HEK293 (cell line): ENCODE results near the gene MAML2.

Experiments used
- CTCF ChIA-PET: fragments of 350-600 bp; formaldehyde crosslinking; extraction: SDS; loops from one replicate; lab custom pipeline; 2021; ENCODE audit warnings: antibody characterized with exemption; lab: Yijun Ruan, JAX
- POLR2A ChIA-PET: fragments of 300-600 bp; formaldehyde crosslinking; extraction: SDS; loops from one replicate; lab custom pipeline; 2020; ENCODE audit warnings: antibody characterized with exemption, inconsistent platforms; lab: Yijun Ruan, JAX
- H3K27ac ChIP-seq: fragments of 200-500 bp; sonication (Bioruptor generic); 2 replicates; pipeline ENCODE4 v1.5.1; 2014; ENCODE audit warnings: low read depth, low read length, control low read depth, inconsistent platforms; ENCODE audit errors: extremely low read depth
- H3K36me3 ChIP-seq, 2 experiments: fragments of 200-500 bp in 1 of 2; sonication (Bioruptor generic) in 1 of 2; 1 replicate in 1 of 2; 2 replicates in 1 of 2; pipeline ENCODE4 v1.5.1; 2014 to 2017; ENCODE audit warnings: inconsistent platforms in 2 of 2, low read length in 2 of 2; ENCODE audit not compliant: control insufficient read depth in 2 of 2, insufficient read depth in 1 of 2
- H3K4me1 ChIP-seq: fragments of 200-500 bp; sonication (Bioruptor generic); 2 replicates; pipeline ENCODE4 v1.5.1; 2014; ENCODE audit warnings: mild to moderate bottlenecking, low read length, inconsistent platforms; ENCODE audit not compliant: control insufficient read depth, insufficient read depth
- H3K4me3 ChIP-seq: 2 replicates; pipeline ENCODE4 v1.5.1; 2011; ENCODE audit warnings: low read depth, mild to moderate bottlenecking, control low read depth, low read length, moderate library complexity
- H3K9me3 ChIP-seq: fragments of 200-500 bp; sonication (Bioruptor generic); 2 replicates; pipeline ENCODE4 v1.5.1; 2014; ENCODE audit warnings: low read depth, low read length, inconsistent platforms; ENCODE audit not compliant: control insufficient read depth, insufficient read depth
- ZBTB17 ChIP-seq: fragments of 450-650 bp; formaldehyde crosslinking; IDR thresholded peaks from 2 replicates; pipeline ENCODE4 v1.5.1; 2016; ENCODE audit warnings: missing biosample characterization, missing genetic modification characterization
- ZFP41 ChIP-seq: fragments of 450-650 bp; formaldehyde crosslinking; IDR thresholded peaks from 2 replicates; pipeline ENCODE4 v1.5.1; 2016; ENCODE audit warnings: missing biosample characterization, missing genetic modification characterization, borderline replicate concordance
- ZNF133 ChIP-seq: fragments of 450-650 bp; formaldehyde crosslinking; IDR thresholded peaks from 2 replicates; pipeline ENCODE4 v1.5.1; 2016; ENCODE audit warnings: missing biosample characterization, missing genetic modification characterization
- ZNF175 ChIP-seq: fragments of 450-650 bp; formaldehyde crosslinking; IDR thresholded peaks from 2 replicates; pipeline ENCODE4 v1.5.1; 2016; ENCODE audit warnings: missing biosample characterization, missing genetic modification characterization
- ZNF214 ChIP-seq: fragments of 450-650 bp; formaldehyde crosslinking; IDR thresholded peaks from 2 replicates; pipeline ENCODE4 v1.5.1; 2017; ENCODE audit warnings: missing biosample characterization, mild to moderate bottlenecking, missing genetic modification characterization, borderline replicate concordance
- ZNF394 ChIP-seq: fragments of 450-650 bp; formaldehyde crosslinking; IDR thresholded peaks from 2 replicates; pipeline ENCODE4 v1.5.1; 2016; ENCODE audit warnings: missing biosample characterization, missing genetic modification characterization, mild to moderate bottlenecking, moderate library complexity, borderline replicate concordance
- ZNF544 ChIP-seq: fragments of 450-650 bp; formaldehyde crosslinking; IDR thresholded peaks from 2 replicates; pipeline ENCODE4 v1.5.0; 2017; ENCODE audit warnings: missing biosample characterization, missing genetic modification characterization
- ZNF561 ChIP-seq: fragments of 450-650 bp; IDR thresholded peaks from 2 replicates; pipeline ENCODE4 v1.5.1; 2018; ENCODE audit warnings: missing biosample characterization, missing genetic modification characterization, borderline replicate concordance
- ZNF624 ChIP-seq: fragments of 450-650 bp; formaldehyde crosslinking; IDR thresholded peaks from 2 replicates; pipeline ENCODE4 v1.5.1; 2017; ENCODE audit warnings: missing biosample characterization, missing genetic modification characterization
- ZNF629 ChIP-seq: fragments of 450-650 bp; formaldehyde crosslinking; IDR thresholded peaks from 2 replicates; pipeline ENCODE4 v1.5.1; 2017; ENCODE audit warnings: missing biosample characterization, missing genetic modification characterization
- ZNF654 ChIP-seq: fragments of 450-650 bp; formaldehyde crosslinking; IDR thresholded peaks from 2 replicates; pipeline ENCODE4 v1.5.1; 2016; ENCODE audit warnings: low read depth, missing biosample characterization, missing genetic modification characterization
- ZNF658 ChIP-seq: fragments of 450-650 bp; formaldehyde crosslinking; IDR thresholded peaks from 2 replicates; pipeline ENCODE4; 2016; ENCODE audit warnings: missing biosample characterization, missing genetic modification characterization
- ZNF660 ChIP-seq: fragments of 450-650 bp; IDR thresholded peaks from 2 replicates; pipeline ENCODE4 v1.5.1; 2018; ENCODE audit warnings: missing biosample characterization, mild to moderate bottlenecking, missing genetic modification characterization
- ZNF777 ChIP-seq: fragments of 450-650 bp; formaldehyde crosslinking; IDR thresholded peaks from 2 replicates; pipeline ENCODE4 v1.5.1; 2017; ENCODE audit warnings: missing biosample characterization, missing genetic modification characterization, borderline replicate concordance
- ZNF791 ChIP-seq: fragments of 450-650 bp; formaldehyde crosslinking; IDR thresholded peaks from 2 replicates; pipeline ENCODE4 v1.5.1; 2016; ENCODE audit warnings: missing biosample characterization, missing genetic modification characterization
- ZNF792 ChIP-seq: fragments of 450-650 bp; formaldehyde crosslinking; IDR thresholded peaks from 2 replicates; pipeline ENCODE4 v1.5.1; 2016; ENCODE audit warnings: missing biosample characterization, missing genetic modification characterization
- ZNF830 ChIP-seq: fragments of 450-650 bp; IDR thresholded peaks from 2 replicates; pipeline ENCODE4 v1.5.0; 2018; ENCODE audit warnings: missing biosample characterization, missing genetic modification characterization, low read depth, mild to moderate bottlenecking, moderate library complexity
- ZNF837 ChIP-seq: fragments of 450-650 bp; formaldehyde crosslinking; IDR thresholded peaks from 2 replicates; pipeline ENCODE4 v1.5.1; 2016; ENCODE audit warnings: missing biosample characterization, missing genetic modification characterization
- ZSCAN23 ChIP-seq: fragments of 450-650 bp; formaldehyde crosslinking; IDR thresholded peaks from 2 replicates; pipeline ENCODE4 v1.5.1; 2016; ENCODE audit warnings: missing biosample characterization, missing genetic modification characterization
- TF ChIP-seq, protein P1 (sequence below): fragments of 450-650 bp; formaldehyde crosslinking; IDR thresholded peaks from 2 replicates; pipeline ENCODE4 v1.5.1; 2016; ENCODE audit warnings: missing biosample characterization, missing genetic modification characterization
- TF ChIP-seq, protein P2 (sequence below): fragments of 450-650 bp; formaldehyde crosslinking; IDR thresholded peaks from 2 replicates; pipeline ENCODE4 v1.5.1; 2016; ENCODE audit warnings: missing biosample characterization, missing genetic modification characterization
- TF ChIP-seq, protein P3 (sequence below): fragments of 450-650 bp; formaldehyde crosslinking; IDR thresholded peaks from 2 replicates; pipeline ENCODE4 v1.5.1; 2016; ENCODE audit warnings: missing biosample characterization, missing genetic modification characterization
- TF ChIP-seq, protein P4 (sequence below): fragments of 450-650 bp; formaldehyde crosslinking; conservative IDR thresholded peaks from 2 replicates; pipeline ENCODE4 v1.5.1; 2016; ENCODE audit warnings: low read depth, missing biosample characterization, missing genetic modification characterization
- TF ChIP-seq, protein P5 (sequence below): fragments of 450-650 bp; formaldehyde crosslinking; IDR thresholded peaks from 2 replicates; pipeline ENCODE4 v1.5.1; 2016; ENCODE audit warnings: missing biosample characterization, missing genetic modification characterization

The MAML2 gene

DNA sequence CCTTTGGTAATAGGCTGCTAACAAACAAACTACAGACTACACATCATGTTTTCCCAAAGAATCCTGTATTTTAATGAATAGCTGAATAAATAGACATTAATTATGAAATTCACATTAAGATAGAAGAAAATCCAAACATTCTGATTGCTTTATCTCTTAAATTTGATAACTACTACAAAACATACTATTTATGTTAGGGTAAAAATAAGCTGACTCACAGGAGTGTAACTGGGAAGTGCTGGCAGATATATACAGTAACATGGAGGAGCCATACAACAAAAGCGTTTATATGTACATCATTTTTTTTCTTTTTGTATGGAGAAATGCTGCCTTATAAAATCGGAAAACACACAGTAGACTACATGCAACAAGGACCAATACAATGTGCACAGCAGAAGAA, 366.4 kb downstream of the MAML2 start:
- POLR2A ChIA-PET, result no interaction called here
- CTCF ChIA-PET, result interaction anchor here (0.5 to 1.4 kb wide), 3 partner anchors 10 to 140 kb away, joined by 3 to 4 read pairs (median 3); no protein-coding TSS in a partner anchor
- H3K27ac ChIP-seq, result no peak overlapping the region
- TF ChIP-seq ZNF791 (no peak), ZBTB17 (tag by site-specific recombination) (no peak), ZSCAN23 (tag by site-specific recombination) (no peak)
- TF ChIP-seq, protein P1, sequence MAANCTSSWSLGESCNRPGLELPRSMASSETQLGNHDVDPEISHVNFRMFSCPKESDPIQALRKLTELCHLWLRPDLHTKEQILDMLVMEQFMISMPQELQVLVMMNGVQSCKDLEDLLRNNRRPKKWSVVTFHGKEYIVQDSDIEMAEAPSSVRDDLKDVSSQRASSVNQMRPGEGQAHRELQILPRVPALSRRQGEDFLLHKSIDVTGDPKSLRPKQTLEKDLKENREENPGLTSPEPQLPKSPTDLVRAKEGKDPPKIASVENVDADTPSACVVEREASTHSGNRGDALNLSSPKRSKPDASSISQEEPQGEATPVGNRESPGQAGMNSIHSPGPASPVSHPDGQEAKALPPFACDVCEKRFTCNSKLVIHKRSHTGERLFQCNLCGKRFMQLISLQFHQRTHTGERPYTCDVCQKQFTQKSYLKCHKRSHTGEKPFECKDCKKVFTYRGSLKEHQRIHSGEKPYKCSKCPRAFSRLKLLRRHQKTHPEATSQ (tag by site-specific recombination), result no peak
- TF ChIP-seq, protein P2, sequence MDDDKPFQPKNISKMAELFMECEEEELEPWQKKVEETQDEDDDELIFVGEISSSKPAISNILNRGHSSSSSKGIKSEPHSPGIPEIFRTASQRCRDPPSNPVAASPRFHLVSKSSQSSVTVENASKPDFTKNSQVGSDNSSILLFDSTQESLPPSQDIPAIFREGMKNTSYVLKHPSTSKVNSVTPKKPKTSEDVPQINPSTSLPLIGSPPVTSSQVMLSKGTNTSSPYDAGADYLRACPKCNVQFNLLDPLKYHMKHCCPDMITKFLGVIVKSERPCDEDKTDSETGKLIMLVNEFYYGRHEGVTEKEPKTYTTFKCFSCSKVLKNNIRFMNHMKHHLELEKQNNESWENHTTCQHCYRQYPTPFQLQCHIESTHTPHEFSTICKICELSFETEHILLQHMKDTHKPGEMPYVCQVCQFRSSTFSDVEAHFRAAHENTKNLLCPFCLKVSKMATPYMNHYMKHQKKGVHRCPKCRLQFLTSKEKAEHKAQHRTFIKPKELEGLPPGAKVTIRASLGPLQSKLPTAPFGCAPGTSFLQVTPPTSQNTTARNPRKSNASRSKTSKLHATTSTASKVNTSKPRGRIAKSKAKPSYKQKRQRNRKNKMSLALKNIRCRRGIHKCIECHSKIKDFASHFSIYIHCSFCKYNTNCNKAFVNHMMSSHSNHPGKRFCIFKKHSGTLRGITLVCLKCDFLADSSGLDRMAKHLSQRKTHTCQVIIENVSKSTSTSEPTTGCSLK (tag by site-specific recombination), result no peak
- H3K9me3 ChIP-seq, result no peaks in the 10 kb centered on the region
- peaks cover 8% of the 10 kb centered on the region for H3K4me1 ChIP-seq
- H3K36me3 ChIP-seq, result no peaks in the 10 kb centered on the region
- H3K4me3 ChIP-seq, result no peak overlapping the region

DNA sequence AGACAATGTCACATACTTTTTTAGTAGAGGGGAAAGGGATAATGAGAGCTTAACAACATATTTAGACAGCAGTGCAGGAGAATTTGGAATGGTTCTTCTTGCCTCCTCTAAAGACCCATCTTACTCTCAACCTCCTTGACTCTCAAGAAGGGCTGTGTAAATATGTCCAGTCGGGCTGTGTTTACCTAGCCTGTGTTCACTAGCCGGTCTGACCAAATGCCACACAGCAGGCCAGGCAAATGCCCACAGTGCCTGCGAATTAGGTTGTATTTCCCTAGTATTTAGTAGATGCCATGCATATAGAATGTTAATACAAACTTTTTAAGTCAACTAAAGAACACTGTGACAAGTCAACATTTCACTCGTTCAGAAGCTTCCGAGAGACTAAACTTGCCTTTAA, 367.7 kb downstream of the MAML2 start:
- ChIA-PET POLR2A (no interaction called here), CTCF (interaction anchor here (0.7 kb wide), 1 partner anchor 80 kb away, joined by 4 read pairs; no protein-coding TSS in a partner anchor)
- no peaks in the 10 kb centered on the region for H3K36me3 ChIP-seq
- H3K9me3 ChIP-seq, result no peaks in the 10 kb centered on the region
- H3K4me3 ChIP-seq, result no peak overlapping the region
- no peak for TF ChIP-seq ZNF830 (tag by site-specific recombination)
- no peak for TF ChIP-seq ZNF777 (tag by site-specific recombination)
- no peak for TF ChIP-seq ZNF214 (tag by site-specific recombination)
- no peak for TF ChIP-seq ZNF660 (tag by site-specific recombination)
- TF ChIP-seq ZNF394 (tag by site-specific recombination), result no peak
- TF ChIP-seq ZNF175 (tag by site-specific recombination), result no peak
- TF ChIP-seq ZNF658 (tag by site-specific recombination), result no peak
- no peak for TF ChIP-seq ZNF561 (tag by site-specific recombination)
- TF ChIP-seq, protein P3, sequence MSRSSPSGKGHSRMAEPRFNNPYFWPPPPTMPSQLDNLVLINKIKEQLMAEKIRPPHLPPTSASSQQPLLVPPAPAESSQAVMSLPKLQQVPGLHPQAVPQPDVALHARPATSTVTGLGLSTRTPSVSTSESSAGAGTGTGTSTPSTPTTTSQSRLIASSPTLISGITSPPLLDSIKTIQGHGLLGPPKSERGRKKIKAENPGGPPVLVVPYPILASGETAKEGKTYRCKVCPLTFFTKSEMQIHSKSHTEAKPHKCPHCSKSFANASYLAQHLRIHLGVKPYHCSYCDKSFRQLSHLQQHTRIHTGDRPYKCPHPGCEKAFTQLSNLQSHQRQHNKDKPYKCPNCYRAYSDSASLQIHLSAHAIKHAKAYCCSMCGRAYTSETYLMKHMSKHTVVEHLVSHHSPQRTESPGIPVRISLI (tag by site-specific recombination), result no peak
- TF ChIP-seq, protein P4, sequence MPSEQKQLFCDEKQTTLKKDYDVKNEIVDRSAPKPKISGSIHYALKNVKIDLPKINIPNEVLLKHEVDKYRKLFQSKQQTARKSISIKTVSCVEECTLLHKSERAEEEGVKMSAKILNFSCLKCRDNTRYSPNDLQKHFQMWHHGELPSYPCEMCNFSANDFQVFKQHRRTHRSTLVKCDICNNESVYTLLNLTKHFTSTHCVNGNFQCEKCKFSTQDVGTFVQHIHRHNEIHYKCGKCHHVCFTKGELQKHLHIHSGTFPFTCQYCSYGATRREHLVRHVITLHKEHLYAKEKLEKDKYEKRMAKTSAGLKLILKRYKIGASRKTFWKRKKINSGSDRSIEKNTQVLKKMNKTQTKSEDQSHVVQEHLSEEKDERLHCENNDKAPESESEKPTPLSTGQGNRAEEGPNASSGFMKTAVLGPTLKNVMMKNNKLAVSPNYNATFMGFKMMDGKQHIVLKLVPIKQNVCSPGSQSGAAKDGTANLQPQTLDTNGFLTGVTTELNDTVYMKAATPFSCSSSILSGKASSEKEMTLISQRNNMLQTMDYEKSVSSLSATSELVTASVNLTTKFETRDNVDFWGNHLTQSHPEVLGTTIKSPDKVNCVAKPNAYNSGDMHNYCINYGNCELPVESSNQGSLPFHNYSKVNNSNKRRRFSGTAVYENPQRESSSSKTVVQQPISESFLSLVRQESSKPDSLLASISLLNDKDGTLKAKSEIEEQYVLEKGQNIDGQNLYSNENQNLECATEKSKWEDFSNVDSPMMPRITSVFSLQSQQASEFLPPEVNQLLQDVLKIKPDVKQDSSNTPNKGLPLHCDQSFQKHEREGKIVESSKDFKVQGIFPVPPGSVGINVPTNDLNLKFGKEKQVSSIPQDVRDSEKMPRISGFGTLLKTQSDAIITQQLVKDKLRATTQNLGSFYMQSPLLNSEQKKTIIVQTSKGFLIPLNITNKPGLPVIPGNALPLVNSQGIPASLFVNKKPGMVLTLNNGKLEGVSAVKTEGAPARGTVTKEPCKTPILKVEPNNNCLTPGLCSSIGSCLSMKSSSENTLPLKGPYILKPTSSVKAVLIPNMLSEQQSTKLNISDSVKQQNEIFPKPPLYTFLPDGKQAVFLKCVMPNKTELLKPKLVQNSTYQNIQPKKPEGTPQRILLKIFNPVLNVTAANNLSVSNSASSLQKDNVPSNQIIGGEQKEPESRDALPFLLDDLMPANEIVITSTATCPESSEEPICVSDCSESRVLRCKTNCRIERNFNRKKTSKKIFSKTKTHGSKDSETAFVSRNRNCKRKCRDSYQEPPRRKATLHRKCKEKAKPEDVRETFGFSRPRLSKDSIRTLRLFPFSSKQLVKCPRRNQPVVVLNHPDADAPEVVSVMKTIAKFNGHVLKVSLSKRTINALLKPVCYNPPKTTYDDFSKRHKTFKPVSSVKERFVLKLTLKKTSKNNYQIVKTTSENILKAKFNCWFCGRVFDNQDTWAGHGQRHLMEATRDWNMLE, result no peak
- TF ChIP-seq ZNF654 (tag by site-specific recombination), result no peak
- TF ChIP-seq ZFP41 (tag by site-specific recombination), result no peak
- TF ChIP-seq, protein P5, sequence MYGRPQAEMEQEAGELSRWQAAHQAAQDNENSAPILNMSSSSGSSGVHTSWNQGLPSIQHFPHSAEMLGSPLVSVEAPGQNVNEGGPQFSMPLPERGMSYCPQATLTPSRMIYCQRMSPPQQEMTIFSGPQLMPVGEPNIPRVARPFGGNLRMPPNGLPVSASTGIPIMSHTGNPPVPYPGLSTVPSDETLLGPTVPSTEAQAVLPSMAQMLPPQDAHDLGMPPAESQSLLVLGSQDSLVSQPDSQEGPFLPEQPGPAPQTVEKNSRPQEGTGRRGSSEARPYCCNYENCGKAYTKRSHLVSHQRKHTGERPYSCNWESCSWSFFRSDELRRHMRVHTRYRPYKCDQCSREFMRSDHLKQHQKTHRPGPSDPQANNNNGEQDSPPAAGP, result no peak
- no peak for TF ChIP-seq ZNF792 (tag by site-specific recombination)
- TF ChIP-seq ZNF629 (tag by site-specific recombination), result no peak
- no peak for TF ChIP-seq ZNF133 (tag by site-specific recombination)
- no peak for TF ChIP-seq ZNF837 (tag by site-specific recombination)
- TF ChIP-seq ZNF544 (tag by site-specific recombination), result no peak
- no peak for TF ChIP-seq ZNF624 (tag by site-specific recombination)
- H3K27ac ChIP-seq, result no peak overlapping the region
- peaks cover 8% of the 10 kb centered on the region for H3K4me1 ChIP-seq
